ENCODE measurements around the gene MBNL1. TPM values are rescaled to one million over a fixed set of nuclear protein-coding genes. Genes with fewer than 3 reads are reported as not detected.

Gene MBNL1
- total and polyA plus RNA-seq, 2 of the 4 experiments (the other 2 are of a cell fraction), result 127 to 664 TPM

GRCh38 chr3:152259468-152259867 is 9.3 kb upstream of the MBNL1 start:
- in situ Hi-C loops (cut with MboI; ENCODE audit: low sequenced_read_pairs) (no loop called here), dilution Hi-C loops (cut with HindIII; ENCODE audit: low sequenced_read_pairs, unreplicated experiment) (no loop called here), intact Hi-C loops (cut with micrococcal nuclease) (no loop called here)
- BruUV-seq (replicated peaks), result no TSS peak
- no peak overlapping the region for H3K4me3 ChIP-seq (ENCODE audit: insufficient read depth, low read depth, low read length)
- H2BK20ac ChIP-seq (ENCODE audit: low read depth, low read length), result peak overlapping the region; percentile 41; the same call in 1 of the 2 replicates
- H2AFZ ChIP-seq (replicated peaks; ENCODE audit: low read length, poor library complexity), result no peak overlapping the region
- ChIA-PET POLR2A (ENCODE audit: unreplicated experiment) (no interaction called here), CTCF (no interaction called here)
- TF ChIP-seq, protein P1, sequence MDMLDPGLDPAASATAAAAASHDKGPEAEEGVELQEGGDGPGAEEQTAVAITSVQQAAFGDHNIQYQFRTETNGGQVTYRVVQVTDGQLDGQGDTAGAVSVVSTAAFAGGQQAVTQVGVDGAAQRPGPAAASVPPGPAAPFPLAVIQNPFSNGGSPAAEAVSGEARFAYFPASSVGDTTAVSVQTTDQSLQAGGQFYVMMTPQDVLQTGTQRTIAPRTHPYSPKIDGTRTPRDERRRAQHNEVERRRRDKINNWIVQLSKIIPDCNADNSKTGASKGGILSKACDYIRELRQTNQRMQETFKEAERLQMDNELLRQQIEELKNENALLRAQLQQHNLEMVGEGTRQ (IDR thresholded peaks at IDR 0.05; ENCODE audit: low read depth, low read length), result no peak
- no peak for TF ChIP-seq SMC3 (IDR thresholded peaks at IDR 0.05; ENCODE audit: low read depth, low read length)
- TF ChIP-seq, protein P2, sequence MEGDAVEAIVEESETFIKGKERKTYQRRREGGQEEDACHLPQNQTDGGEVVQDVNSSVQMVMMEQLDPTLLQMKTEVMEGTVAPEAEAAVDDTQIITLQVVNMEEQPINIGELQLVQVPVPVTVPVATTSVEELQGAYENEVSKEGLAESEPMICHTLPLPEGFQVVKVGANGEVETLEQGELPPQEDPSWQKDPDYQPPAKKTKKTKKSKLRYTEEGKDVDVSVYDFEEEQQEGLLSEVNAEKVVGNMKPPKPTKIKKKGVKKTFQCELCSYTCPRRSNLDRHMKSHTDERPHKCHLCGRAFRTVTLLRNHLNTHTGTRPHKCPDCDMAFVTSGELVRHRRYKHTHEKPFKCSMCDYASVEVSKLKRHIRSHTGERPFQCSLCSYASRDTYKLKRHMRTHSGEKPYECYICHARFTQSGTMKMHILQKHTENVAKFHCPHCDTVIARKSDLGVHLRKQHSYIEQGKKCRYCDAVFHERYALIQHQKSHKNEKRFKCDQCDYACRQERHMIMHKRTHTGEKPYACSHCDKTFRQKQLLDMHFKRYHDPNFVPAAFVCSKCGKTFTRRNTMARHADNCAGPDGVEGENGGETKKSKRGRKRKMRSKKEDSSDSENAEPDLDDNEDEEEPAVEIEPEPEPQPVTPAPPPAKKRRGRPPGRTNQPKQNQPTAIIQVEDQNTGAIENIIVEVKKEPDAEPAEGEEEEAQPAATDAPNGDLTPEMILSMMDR (conservative IDR thresholded peaks at IDR 0.05; ENCODE audit: low read depth, low read length), result no peak
- no peak for TF ChIP-seq CHD1 (IDR thresholded peaks at IDR 0.05; ENCODE audit: low read depth, low read length)
- no peak for TF ChIP-seq POLR2A (IDR thresholded peaks at IDR 0.05; ENCODE audit: low read depth, low read length)
- no peak for TF ChIP-seq RCOR1 (IDR thresholded peaks at IDR 0.05; ENCODE audit: insufficient replicate concordance, low read length)
- TF ChIP-seq CEBPB (IDR thresholded peaks at IDR 0.05; ENCODE audit: low read depth, low read length), result no peak
- no peak for TF ChIP-seq MXI1 (IDR thresholded peaks at IDR 0.05; ENCODE audit: borderline replicate concordance, low read depth, low read length)
- no peak for TF ChIP-seq RFX5 (IDR thresholded peaks at IDR 0.05; ENCODE audit: low read depth, low read length)
- no peak for TF ChIP-seq NFE2L2 (IDR thresholded peaks at IDR 0.05; ENCODE audit: low read depth, low read length)
- H3K9me1 ChIP-seq (ENCODE audit: insufficient read depth, low read length), result no peaks in the 10 kb centered on the region
- no peak overlapping the region for H3K9ac ChIP-seq (ENCODE audit: low read depth, low read length)
- H3K18ac ChIP-seq (ENCODE audit: low read depth, low read length), result peak overlapping the region; percentile 58; the same call in 1 of the 2 replicates
- no peak overlapping the region for H2BK15ac ChIP-seq (ENCODE audit: low read depth, low read length)
- no peak overlapping the region for H3K4me2 ChIP-seq (ENCODE audit: low read depth, low read length)
- no peaks in the 10 kb centered on the region; a peak in 1 of 4 replicates for H3K79me1 ChIP-seq (ENCODE audit: low read depth in 1 of 2, low read length in 2 of 2)
- H2AK9ac ChIP-seq (replicated peaks; ENCODE audit: low read depth, low read length, poor library complexity), result no peak overlapping the region
- no peaks in the 10 kb centered on the region for H4K20me1 ChIP-seq (ENCODE audit: insufficient read depth, low read length)
- WGBS, 2 experiments (ENCODE audit: extremely low coverage in 2 of 2, insufficient read length in 1 of 2), result no CpG with 5 or more reads among the region's 2 CpGs
- no peaks in the 10 kb centered on the region for H3K36me3 ChIP-seq (ENCODE audit: control insufficient read depth, insufficient read depth, low read length)
- H3K4me1 ChIP-seq (ENCODE audit: control insufficient read depth, insufficient read depth, low read length), result peaks cover 10% of the 10 kb centered on the region; the same call in 1 of the 2 replicates
- no peaks in the 10 kb centered on the region for H3K9me3 ChIP-seq (ENCODE audit: control insufficient read depth, insufficient read depth, low read length)
- ATAC-seq (ENCODE audit: low read depth) (no peak), DNase-seq (no peak)
- H3K27ac ChIP-seq (ENCODE audit: insufficient read depth, low read length), result no peak overlapping the region
- H3K56ac ChIP-seq (ENCODE audit: extremely low read depth, insufficient read depth, low read length), result no peak overlapping the region
- 0 out of 2 replicates have a peak overlapping the region, but pooled peaks have one; percentile 54 for H3K14ac ChIP-seq (replicated peaks; ENCODE audit: low read depth, low read length)
- peak overlapping the region; percentile 44 for H2BK5ac ChIP-seq (ENCODE audit: low read depth, low read length, poor library complexity, severe bottlenecking)
- H3K27me3 ChIP-seq (ENCODE audit: control insufficient read depth, insufficient read depth, low read length), result no peaks in the 10 kb centered on the region
- no peak overlapping the region for H4K91ac ChIP-seq (ENCODE audit: insufficient read depth, low read depth, low read length)
- no peak overlapping the region for H4K5ac ChIP-seq (ENCODE audit: low read depth, low read length)
- H4K8ac ChIP-seq (ENCODE audit: low read depth in 2 of 2, low read length in 2 of 2), result 0 out of 4 replicates have a peak overlapping the region, but pooled peaks of 1 of the 2 experiments have one; percentile 34
- H3K4ac ChIP-seq (ENCODE audit: low read depth, low read length), result no peak overlapping the region
- no peak overlapping the region for H3K23ac ChIP-seq (ENCODE audit: low read depth, low read length)
- peak overlapping the region; percentile 16; the same call in 1 of the 2 replicates for H2BK120ac ChIP-seq (ENCODE audit: low read depth, low read length)
- peak overlapping the region; percentile 40; the same call in 1 of the 2 replicates for H2AK5ac ChIP-seq (ENCODE audit: low read depth, low read length)
